Liver (tissue), 9 donors: ENCODE data around the gene MAPK8IP2. TPM values are rescaled to one million over a fixed set of nuclear protein-coding genes. Genes with fewer than 3 reads are reported as not detected.

Source experiments
- DNase-seq: peaks from one replicate; pipeline ENCODE4 v3.0.0-alpha.2; 2017; ENCODE audit warnings: low spot score
- H3K27ac ChIP-seq, 2 donors: one replicate each; pipeline ENCODE4 v1.7.0; 2013; ENCODE audit warnings: inconsistent platforms in 2 of 2, low read length in 2 of 2, control low read depth in 1 of 2, low read depth in 1 of 2, mild to moderate bottlenecking in 1 of 2
- H3K27me3 ChIP-seq, 4 donors: one replicate each; pipeline versions ENCODE4 v1.6.1 to v1.7.0; 2013; ENCODE audit warnings: low read length in 3 of 4, inconsistent platforms in 1 of 4, mild to moderate bottlenecking in 1 of 4, moderate library complexity in 1 of 4; ENCODE audit not compliant: control insufficient read depth in 4 of 4, insufficient read depth in 4 of 4
- H3K36me3 ChIP-seq, 4 donors: one replicate each; pipeline versions ENCODE4 v1.6.1 to v1.7.0; 2013; ENCODE audit warnings: low read length in 3 of 4, mild to moderate bottlenecking in 3 of 4, low read depth in 1 of 4, moderate library complexity in 1 of 4; ENCODE audit not compliant: control insufficient read depth in 4 of 4, insufficient read depth in 3 of 4
- H3K4me1 ChIP-seq, 4 donors: one replicate each; pipeline versions ENCODE4 v1.6.1 to v1.7.0; 2013; ENCODE audit warnings: low read length in 3 of 4, mild to moderate bottlenecking in 3 of 4, moderate library complexity in 1 of 4; ENCODE audit not compliant: control insufficient read depth in 4 of 4, insufficient read depth in 4 of 4
- H3K4me3 ChIP-seq, 3 donors: one replicate each; pipeline versions ENCODE4 v1.6.1 to v1.7.0; 2013; ENCODE audit warnings: low read length in 3 of 3, control low read depth in 1 of 3, low read depth in 1 of 3, mild to moderate bottlenecking in 1 of 3
- H3K9ac ChIP-seq, 2 donors: one replicate each; pipeline ENCODE4 v1.7.0; 2013; ENCODE audit warnings: low read length in 2 of 2, mild to moderate bottlenecking in 2 of 2, moderate library complexity in 2 of 2, control low read depth in 1 of 2, low read depth in 1 of 2
- H3K9me3 ChIP-seq, 4 donors: one replicate each; pipeline versions ENCODE4 v1.6.1 to v1.7.0; 2013; ENCODE audit warnings: low read length in 3 of 4; ENCODE audit not compliant: control insufficient read depth in 4 of 4
- EGR1 ChIP-seq, 2 donors: IDR thresholded peaks; 2 replicates each; pipeline ENCODE4 v1.6.1; 2016 to 2018; ENCODE audit warnings: antibody characterized with exemption in 2 of 2, low read depth in 2 of 2
- FOXA1 ChIP-seq: IDR thresholded peaks from 2 replicates; pipeline ENCODE4 v1.6.1; 2016; ENCODE audit warnings: antibody characterized with exemption
- FOXA2 ChIP-seq: IDR thresholded peaks from 2 replicates; pipeline ENCODE4 v1.6.1; 2016; ENCODE audit warnings: antibody characterized with exemption
- GABPA ChIP-seq, 2 donors: IDR thresholded peaks in 1 of 2; conservative IDR thresholded peaks in 1 of 2; 2 replicates each; pipeline ENCODE4 v1.6.1; 2016; ENCODE audit warnings: antibody characterized with exemption in 2 of 2, mild to moderate bottlenecking in 1 of 2, moderate library complexity in 1 of 2
- HNF4A ChIP-seq, 2 donors: conservative IDR thresholded peaks; 2 replicates each; pipeline ENCODE4 v1.6.1; 2016; ENCODE audit warnings: antibody characterized with exemption in 2 of 2, mild to moderate bottlenecking in 2 of 2
- JUND ChIP-seq, 2 donors: IDR thresholded peaks; 2 replicates each; pipeline ENCODE4 v1.6.1; 2016; ENCODE audit warnings: antibody characterized with exemption in 2 of 2
- NR2F2 ChIP-seq: IDR thresholded peaks from 2 replicates; pipeline ENCODE4 v1.6.1; 2016; ENCODE audit warnings: antibody characterized with exemption
- RAD21 ChIP-seq, 2 donors: IDR thresholded peaks; 2 replicates each; pipeline ENCODE4 v1.6.1; 2016; ENCODE audit warnings: antibody characterized with exemption in 2 of 2, mild to moderate bottlenecking in 2 of 2
- RXRA ChIP-seq, 2 donors: IDR thresholded peaks; 2 replicates each; pipeline ENCODE4 v1.6.1; 2017 to 2018; ENCODE audit warnings: antibody characterized with exemption in 2 of 2, mild to moderate bottlenecking in 1 of 2
- SP1 ChIP-seq: IDR thresholded peaks from 2 replicates; pipeline ENCODE4 v1.6.1; 2018; ENCODE audit warnings: antibody characterized with exemption, mild to moderate bottlenecking
- TAF1 ChIP-seq: conservative IDR thresholded peaks from 2 replicates; pipeline ENCODE4 v1.6.1; 2016; ENCODE audit warnings: antibody characterized with exemption, mild to moderate bottlenecking
- YY1 ChIP-seq: IDR thresholded peaks from 2 replicates; pipeline ENCODE4 v1.6.1; 2016; ENCODE audit warnings: antibody characterized with exemption, mild to moderate bottlenecking
- WGBS: extraction: QIAGEN DNeasy Blood & Tissue Kit; methylation state at CpG from one replicate; pipeline ENCODE4 v1.1.7; 2013; 5-methylcytosine and 5-hydroxymethylcytosine counted together
- polyA plus RNA-seq, 2 donors: library from polyadenylated mRNA; stranded (reverse) in 1 of 2; unstranded in 1 of 2; fragments of 200-250 nt in 1 of 2; fragments of >200 nt in 1 of 2; fragmentation: Nextera tagmentation in 1 of 2; extraction: Ambion mirVana in 1 of 2; gene quantifications; one replicate each; pipeline versions ENCODE4 v1.2.1 to v1.2.3, GENCODE V29; 2013 to 2015
- total RNA-seq, 2 donors: library from RNA; depleted of rRNA; stranded (reverse); fragments of >200 nt; gene quantifications; one replicate each; pipeline ENCODE4 v1.2.3, GENCODE V29; 2014
- TF ChIP-seq, protein P1 (sequence below): IDR thresholded peaks from 2 replicates; pipeline ENCODE4 v1.6.1; 2016; ENCODE audit warnings: antibody characterized with exemption
- TF ChIP-seq, protein P2 (sequence below): fragments of 150-350 bp; IDR thresholded peaks from 2 replicates; pipeline ENCODE4 v1.5.1; 2017; ENCODE audit warnings: improper control_type of control experiment, low read depth, low read length; ENCODE audit not compliant: missing input control
- TF ChIP-seq, protein P3 (sequence below): IDR thresholded peaks from 2 replicates; pipeline ENCODE4 v1.6.1; 2016; ENCODE audit warnings: antibody characterized with exemption
- TF ChIP-seq, protein P4 (sequence below): IDR thresholded peaks from 2 replicates; pipeline ENCODE4 v1.6.1; 2016; ENCODE audit warnings: antibody characterized with exemption
- donor health status: healthy.
- donor health status: healthy.
- donor health status: healthy.
- donor health status: healthy.
- donor health status: healthy.

The MAPK8IP2 gene
- total and polyA plus RNA-seq, 4 donors, result 0.04 to 0.37 (median 0.13) TPM

DNA sequence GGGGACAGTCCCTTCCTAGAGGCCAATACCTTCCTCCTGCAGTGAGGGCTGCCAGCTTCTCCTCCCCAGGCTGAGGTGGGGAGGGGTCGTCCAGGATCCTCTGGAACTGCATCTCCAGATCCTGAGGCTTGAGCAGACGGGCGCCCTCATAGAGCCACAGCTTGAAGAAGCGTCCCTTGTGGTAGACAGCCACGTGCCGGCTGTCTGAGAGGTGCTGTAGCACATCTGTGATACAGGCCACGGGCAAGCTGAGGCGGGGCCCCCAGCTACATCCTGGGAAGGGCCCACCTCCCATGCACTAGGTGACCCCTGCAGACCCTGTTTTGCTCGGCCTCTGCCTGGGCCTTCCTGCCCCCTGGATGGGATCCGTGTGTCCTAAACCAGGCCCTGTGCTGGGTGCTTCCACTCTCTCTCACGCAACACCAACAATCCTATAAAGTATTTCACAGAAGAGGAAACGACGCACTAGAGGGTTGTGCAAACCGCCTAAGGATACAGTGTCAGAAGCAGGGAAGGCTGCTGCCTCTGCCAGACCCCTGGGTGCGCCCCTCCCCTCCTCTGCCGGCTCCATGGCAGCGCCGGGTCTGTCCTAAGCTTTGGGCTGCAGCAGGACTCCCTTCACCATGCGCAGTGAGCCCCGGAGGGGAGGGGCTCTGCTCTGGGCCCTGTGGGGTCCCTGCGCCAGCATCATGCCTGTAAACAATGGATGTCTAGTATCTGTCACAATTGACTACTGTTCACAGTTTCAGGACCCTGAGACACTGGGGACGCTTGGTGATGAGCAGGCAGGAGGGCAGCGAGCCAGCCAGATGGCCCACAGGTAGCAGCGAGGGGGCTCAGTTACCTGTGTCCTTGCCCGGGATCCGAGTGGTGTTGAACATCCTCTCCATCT, 26.9 kb upstream of the MAPK8IP2 start:
- WGBS, result 93% methylated on average over 26 of the region's 26 CpGs
- H3K4me3 ChIP-seq, result no peak overlapping the region
- H3K36me3 ChIP-seq, result peaks cover 0 to 17% (median 0%) of the 10 kb centered on the region in 4 donors
- no peak for DNase-seq
- no peaks in the 10 kb centered on the region for H3K27me3 ChIP-seq
- H3K27ac ChIP-seq, result no peak overlapping the region
- no peak overlapping the region for H3K9ac ChIP-seq
- H3K4me1 ChIP-seq, result peaks cover 10 to 31% (median 22%) of the 10 kb centered on the region in 4 donors
- no peak for TF ChIP-seq FOXA1
- no peak for TF ChIP-seq NR2F2
- TF ChIP-seq JUND (IDR thresholded peaks at IDR 0.05), result no peak
- TF ChIP-seq HNF4A (conservative IDR thresholded peaks at IDR 0.05), result no peak
- TF ChIP-seq, protein P1, sequence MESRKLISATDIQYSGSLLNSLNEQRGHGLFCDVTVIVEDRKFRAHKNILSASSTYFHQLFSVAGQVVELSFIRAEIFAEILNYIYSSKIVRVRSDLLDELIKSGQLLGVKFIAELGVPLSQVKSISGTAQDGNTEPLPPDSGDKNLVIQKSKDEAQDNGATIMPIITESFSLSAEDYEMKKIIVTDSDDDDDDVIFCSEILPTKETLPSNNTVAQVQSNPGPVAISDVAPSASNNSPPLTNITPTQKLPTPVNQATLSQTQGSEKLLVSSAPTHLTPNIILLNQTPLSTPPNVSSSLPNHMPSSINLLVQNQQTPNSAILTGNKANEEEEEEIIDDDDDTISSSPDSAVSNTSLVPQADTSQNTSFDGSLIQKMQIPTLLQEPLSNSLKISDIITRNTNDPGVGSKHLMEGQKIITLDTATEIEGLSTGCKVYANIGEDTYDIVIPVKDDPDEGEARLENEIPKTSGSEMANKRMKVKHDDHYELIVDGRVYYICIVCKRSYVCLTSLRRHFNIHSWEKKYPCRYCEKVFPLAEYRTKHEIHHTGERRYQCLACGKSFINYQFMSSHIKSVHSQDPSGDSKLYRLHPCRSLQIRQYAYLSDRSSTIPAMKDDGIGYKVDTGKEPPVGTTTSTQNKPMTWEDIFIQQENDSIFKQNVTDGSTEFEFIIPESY, result no peak
- no peak for TF ChIP-seq TAF1
- TF ChIP-seq SP1, result no peak
- no peak for TF ChIP-seq RAD21 (IDR thresholded peaks at IDR 0.05)
- no peak for TF ChIP-seq EGR1 (IDR thresholded peaks at IDR 0.05; ENCODE audit: low read depth in 2 of 2)
- TF ChIP-seq, protein P2, sequence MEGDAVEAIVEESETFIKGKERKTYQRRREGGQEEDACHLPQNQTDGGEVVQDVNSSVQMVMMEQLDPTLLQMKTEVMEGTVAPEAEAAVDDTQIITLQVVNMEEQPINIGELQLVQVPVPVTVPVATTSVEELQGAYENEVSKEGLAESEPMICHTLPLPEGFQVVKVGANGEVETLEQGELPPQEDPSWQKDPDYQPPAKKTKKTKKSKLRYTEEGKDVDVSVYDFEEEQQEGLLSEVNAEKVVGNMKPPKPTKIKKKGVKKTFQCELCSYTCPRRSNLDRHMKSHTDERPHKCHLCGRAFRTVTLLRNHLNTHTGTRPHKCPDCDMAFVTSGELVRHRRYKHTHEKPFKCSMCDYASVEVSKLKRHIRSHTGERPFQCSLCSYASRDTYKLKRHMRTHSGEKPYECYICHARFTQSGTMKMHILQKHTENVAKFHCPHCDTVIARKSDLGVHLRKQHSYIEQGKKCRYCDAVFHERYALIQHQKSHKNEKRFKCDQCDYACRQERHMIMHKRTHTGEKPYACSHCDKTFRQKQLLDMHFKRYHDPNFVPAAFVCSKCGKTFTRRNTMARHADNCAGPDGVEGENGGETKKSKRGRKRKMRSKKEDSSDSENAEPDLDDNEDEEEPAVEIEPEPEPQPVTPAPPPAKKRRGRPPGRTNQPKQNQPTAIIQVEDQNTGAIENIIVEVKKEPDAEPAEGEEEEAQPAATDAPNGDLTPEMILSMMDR, result no peak
- no peak for TF ChIP-seq GABPA (IDR thresholded peaks at IDR 0.05 in 1 of 2, conservative IDR thresholded peaks at IDR 0.05 in 1 of 2)
- no peak for TF ChIP-seq FOXA2
- TF ChIP-seq RXRA (IDR thresholded peaks at IDR 0.05), result no peak
- TF ChIP-seq, protein P3, sequence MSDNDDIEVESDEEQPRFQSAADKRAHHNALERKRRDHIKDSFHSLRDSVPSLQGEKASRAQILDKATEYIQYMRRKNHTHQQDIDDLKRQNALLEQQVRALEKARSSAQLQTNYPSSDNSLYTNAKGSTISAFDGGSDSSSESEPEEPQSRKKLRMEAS, result no peak
- no peak for TF ChIP-seq YY1
- TF ChIP-seq, protein P4, sequence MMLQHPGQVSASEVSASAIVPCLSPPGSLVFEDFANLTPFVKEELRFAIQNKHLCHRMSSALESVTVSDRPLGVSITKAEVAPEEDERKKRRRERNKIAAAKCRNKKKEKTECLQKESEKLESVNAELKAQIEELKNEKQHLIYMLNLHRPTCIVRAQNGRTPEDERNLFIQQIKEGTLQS, result no peak
- H3K9me3 ChIP-seq, result no peaks in the 10 kb centered on the region

DNA sequence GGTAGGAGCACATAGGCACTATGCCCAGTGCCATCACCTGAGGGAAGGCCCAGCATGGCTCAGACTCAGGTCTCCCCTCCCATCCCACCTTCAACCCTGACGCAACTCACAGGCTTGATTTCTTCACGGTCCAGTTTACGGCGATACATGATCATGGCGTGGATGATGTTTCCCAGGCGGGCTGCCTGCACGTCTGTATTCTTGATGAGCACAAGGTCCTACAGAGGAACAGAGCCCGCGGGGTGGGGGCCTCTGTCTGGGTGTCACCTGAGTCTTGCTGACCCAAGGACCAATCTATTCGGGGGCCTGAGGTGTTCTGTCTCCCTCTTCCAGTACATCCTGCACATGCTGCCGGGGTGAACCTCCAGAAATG, 26.2 kb upstream of the MAPK8IP2 start:
- no peak for DNase-seq
- H3K9ac ChIP-seq, result no peak overlapping the region
- H3K27ac ChIP-seq, result no peak overlapping the region
- no peaks in the 10 kb centered on the region for H3K27me3 ChIP-seq
- no peaks in the 10 kb centered on the region for H3K9me3 ChIP-seq
- 93% methylated on average over 11 of the region's 11 CpGs for WGBS
- H3K36me3 ChIP-seq, result peaks cover 0 to 13% (median under 1%) of the 10 kb centered on the region in 4 donors
- H3K4me3 ChIP-seq, result no peak overlapping the region
- peaks cover 8 to 26% (median 20%) of the 10 kb centered on the region in 4 donors for H3K4me1 ChIP-seq
- TF ChIP-seq RXRA (IDR thresholded peaks at IDR 0.05) (no peak), FOXA2 (no peak), FOXA1 (no peak), EGR1 (IDR thresholded peaks at IDR 0.05; ENCODE audit: low read depth in 2 of 2) (no peak)
- TF ChIP-seq, protein P3, result no peak
- TF ChIP-seq, protein P4, result no peak
- TF ChIP-seq, protein P1, result no peak
- TF ChIP-seq, protein P2, result no peak
